Peyer's patch (tissue), 4 donors: ENCODE measurements around the gene CDK9. TPM values are rescaled to one million over a fixed set of nuclear protein-coding genes. Genes with fewer than 3 reads are reported as not detected.

ENCODE experiments used
- DNase-seq, 3 donors: peaks; one replicate each; pipeline ENCODE4 v3.0.0-alpha.2; 2017 to 2019
- H3K27ac ChIP-seq, 4 donors: fragments of 200-600 bp; sonication (generic); one replicate each; pipeline ENCODE4 v1.5.1; 2016 to 2019
- H3K27me3 ChIP-seq, 2 donors: fragments of 200-600 bp; sonication (generic); one replicate each; pipeline ENCODE4 v1.5.1; 2019
- H3K36me3 ChIP-seq, 3 donors: fragments of 200-600 bp; sonication (generic); one replicate each; pipeline ENCODE4 v1.5.1; 2016 to 2019
- H3K4me1 ChIP-seq, 4 donors: fragments of 200-600 bp; sonication (generic); one replicate each; pipeline ENCODE4 v1.5.1; 2016 to 2019
- H3K4me3 ChIP-seq, 4 donors: fragments of 200-600 bp; sonication (generic); 1 replicate in 3 of 4; 2 replicates in 1 of 4; pipeline ENCODE4 v1.5.1; 2016 to 2019; ENCODE audit warnings: mild to moderate bottlenecking in 1 of 4
- H3K9me3 ChIP-seq, 4 donors: fragments of 200-600 bp; sonication (generic); one replicate each; pipeline ENCODE4 v1.5.1; 2016 to 2019; ENCODE audit warnings: mild to moderate bottlenecking in 1 of 4
- POLR2A ChIP-seq, 2 donors: fragments of 450-650 bp; IDR thresholded peaks; one replicate each; pipeline ENCODE4 v1.5.1; 2017; ENCODE audit warnings: antibody characterized with exemption in 2 of 2, mild to moderate bottlenecking in 2 of 2, moderate library complexity in 2 of 2
- total RNA-seq, 4 donors: library from RNA; depleted of rRNA; stranded (reverse); fragments of >200 nt; gene quantifications; one replicate each; pipeline ENCODE4 v1.1.0, GENCODE V29; 2016
- TF ChIP-seq, protein P1 (sequence below), 6 experiments: fragments of 450-650 bp in 4 of 6; fragments of 200-600 bp in 2 of 6; sonication (generic) in 1 of 6; IDR thresholded peaks; one replicate each; pipeline ENCODE4 v1.5.1; 2017 to 2019; ENCODE audit warnings: antibody characterized with exemption in 6 of 6, mild to moderate bottlenecking in 3 of 6, moderate library complexity in 1 of 6

CDK9 gene
- total RNA-seq, 4 donors from 2014 or later = 53.6 to 116 (median 83.9) TPM

- Histone ChIP-seq H3K9me3 (no peaks in the 10 kb centered on the region), H3K27me3 (no peaks in the 10 kb centered on the region), H3K4me3 (no peak overlapping the region), H3K4me1 (peaks cover 0 to 16% (median 8%) of the 10 kb centered on the region in 4 donors), H3K27ac (no peak overlapping the region), H3K36me3 (no peaks in the 10 kb centered on the region)
- no peak for TF ChIP-seq POLR2A (IDR thresholded peaks at IDR 0.05)
- TF ChIP-seq, protein P1, sequence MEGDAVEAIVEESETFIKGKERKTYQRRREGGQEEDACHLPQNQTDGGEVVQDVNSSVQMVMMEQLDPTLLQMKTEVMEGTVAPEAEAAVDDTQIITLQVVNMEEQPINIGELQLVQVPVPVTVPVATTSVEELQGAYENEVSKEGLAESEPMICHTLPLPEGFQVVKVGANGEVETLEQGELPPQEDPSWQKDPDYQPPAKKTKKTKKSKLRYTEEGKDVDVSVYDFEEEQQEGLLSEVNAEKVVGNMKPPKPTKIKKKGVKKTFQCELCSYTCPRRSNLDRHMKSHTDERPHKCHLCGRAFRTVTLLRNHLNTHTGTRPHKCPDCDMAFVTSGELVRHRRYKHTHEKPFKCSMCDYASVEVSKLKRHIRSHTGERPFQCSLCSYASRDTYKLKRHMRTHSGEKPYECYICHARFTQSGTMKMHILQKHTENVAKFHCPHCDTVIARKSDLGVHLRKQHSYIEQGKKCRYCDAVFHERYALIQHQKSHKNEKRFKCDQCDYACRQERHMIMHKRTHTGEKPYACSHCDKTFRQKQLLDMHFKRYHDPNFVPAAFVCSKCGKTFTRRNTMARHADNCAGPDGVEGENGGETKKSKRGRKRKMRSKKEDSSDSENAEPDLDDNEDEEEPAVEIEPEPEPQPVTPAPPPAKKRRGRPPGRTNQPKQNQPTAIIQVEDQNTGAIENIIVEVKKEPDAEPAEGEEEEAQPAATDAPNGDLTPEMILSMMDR (IDR thresholded peaks at IDR 0.05) = no peak
- no peak for DNase-seq
These were observed 20.4 kb upstream of the CDK9 start for GRCh38 chr9:127765418-127765817.

- no peak overlapping the region for H3K4me3 ChIP-seq
- peak overlapping the region; percentile 30 to 70 (median 53) for H3K27ac ChIP-seq
- no peaks in the 10 kb centered on the region for H3K9me3 ChIP-seq
- peaks cover 0 to 21% (median 15%) of the 10 kb centered on the region in 4 donors for H3K4me1 ChIP-seq
- no peaks in the 10 kb centered on the region for H3K36me3 ChIP-seq
- no peaks in the 10 kb centered on the region for H3K27me3 ChIP-seq
- TF ChIP-seq, protein P1 (IDR thresholded peaks at IDR 0.05) = no peak
- TF ChIP-seq POLR2A (IDR thresholded peaks at IDR 0.05) = no peak
- no peak for DNase-seq
These were observed 18.4 kb upstream of the CDK9 start for GRCh38 chr9:127767410-127767809.

- Histone ChIP-seq H3K9me3 (no peaks in the 10 kb centered on the region), H3K4me1 (peaks cover 0 to 21% (median 15%) of the 10 kb centered on the region in 4 donors), H3K27me3 (no peaks in the 10 kb centered on the region), H3K27ac (peak overlapping the region; percentile 30 to 70 (median 53)), H3K36me3 (no peaks in the 10 kb centered on the region), H3K4me3 (no peak overlapping the region)
- no peak for DNase-seq
- TF ChIP-seq, protein P1 (IDR thresholded peaks at IDR 0.05) = no peak
- no peak for TF ChIP-seq POLR2A (IDR thresholded peaks at IDR 0.05)
These were observed 17.9 kb upstream of the CDK9 start for GRCh38 chr9:127767909-127768331.

- TF ChIP-seq, protein P1 (IDR thresholded peaks at IDR 0.05) = no peak
- TF ChIP-seq POLR2A (IDR thresholded peaks at IDR 0.05) = no peak
- Histone ChIP-seq H3K4me3 (no peak overlapping the region), H3K27me3 (no peaks in the 10 kb centered on the region), H3K4me1 (peaks cover 0 to 21% (median 15%) of the 10 kb centered on the region in 4 donors), H3K36me3 (no peaks in the 10 kb centered on the region), H3K27ac (peak overlapping the region; percentile 30 to 80 (median 68)), H3K9me3 (no peaks in the 10 kb centered on the region)
- DNase-seq = no peak
These were observed 17.1 kb upstream of the CDK9 start for GRCh38 chr9:127768698-127769097.

DNA sequence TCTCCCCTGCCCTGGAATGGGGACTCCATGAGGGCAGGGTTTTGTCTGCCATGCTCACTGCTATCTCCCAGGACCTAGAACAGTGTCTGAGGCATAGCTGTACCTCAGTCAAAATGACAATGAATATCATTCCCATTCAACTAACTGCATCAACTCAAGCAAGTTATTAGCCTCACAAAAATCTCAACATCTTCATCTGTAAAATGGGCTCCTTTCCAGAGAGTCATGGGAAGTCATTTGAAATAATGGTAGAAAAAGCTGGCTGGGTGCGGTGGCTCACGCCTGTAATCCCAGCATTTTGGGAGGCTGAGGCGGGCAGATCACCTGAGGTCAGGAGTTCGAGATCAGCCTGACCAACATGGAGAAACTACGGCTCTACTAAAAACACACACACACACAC, 16.7 kb upstream of the CDK9 start:
- Histone ChIP-seq H3K27ac (peak overlapping the region; percentile 30 to 80 (median 68)), H3K36me3 (no peaks in the 10 kb centered on the region)

More for the DNA sequence above, 16.7 kb upstream of the CDK9 start:
- Histone ChIP-seq H3K9me3 (no peaks in the 10 kb centered on the region), H3K4me3 (no peak overlapping the region), H3K27me3 (no peaks in the 10 kb centered on the region), H3K4me1 (peaks cover 0 to 21% (median 15%) of the 10 kb centered on the region in 4 donors)
- TF ChIP-seq POLR2A (IDR thresholded peaks at IDR 0.05) = no peak
- TF ChIP-seq, protein P1 (IDR thresholded peaks at IDR 0.05) = no peak
- no peak for DNase-seq
